Neural crest cell (in vitro differentiated cells): Measurements from ENCODE around the gene ULK4. TPM values are rescaled to one million over a fixed set of nuclear protein-coding genes. Genes with fewer than 3 reads are reported as not detected.

Experiments used
- DNase-seq: peaks from one replicate; pipeline ENCODE4 v3.0.0; 2021; ENCODE audit warnings: low read depth, mixed read lengths, low spot score
- H3K27ac Mint-ChIP-seq: one replicate; pipeline ENCODE4 v1.8.0; 2021; ENCODE audit warnings: mild to moderate bottlenecking, mixed read lengths; ENCODE audit not compliant: unreplicated experiment
- H3K27me3 Mint-ChIP-seq: 2 replicates; pipeline ENCODE4 v1.8.0; 2021; ENCODE audit warnings: low read depth, mild to moderate bottlenecking, mixed read lengths
- H3K36me3 Mint-ChIP-seq: 2 replicates; pipeline ENCODE4 v1.8.0; 2021; ENCODE audit warnings: low read depth, mild to moderate bottlenecking, mixed read lengths
- H3K4me1 Mint-ChIP-seq: 2 replicates; pipeline ENCODE4 v1.8.0; 2021; ENCODE audit warnings: mixed read lengths
- H3K4me3 Mint-ChIP-seq: one replicate; pipeline ENCODE4 v1.8.0; 2021; ENCODE audit warnings: mild to moderate bottlenecking, mixed read lengths
- H3K9me3 Mint-ChIP-seq: 2 replicates; pipeline ENCODE4 v1.8.0; 2021; ENCODE audit warnings: mixed read lengths
- total RNA-seq: library from RNA; stranded (reverse); gene quantifications from 2 replicates; pipeline ENCODE4 v1.2.1, GENCODE V29; 2021
- TF ChIP-seq, protein P1 (sequence below): fragments of 200-600 bp; sonication (generic); conservative IDR thresholded peaks from 2 replicates; pipeline ENCODE4 v1.5.0; 2021; ENCODE audit warnings: antibody characterized with exemption, mild to moderate bottlenecking

The ULK4 gene
- total RNA-seq, 1 donor from 2014 or later = 10.2 TPM

DNA sequence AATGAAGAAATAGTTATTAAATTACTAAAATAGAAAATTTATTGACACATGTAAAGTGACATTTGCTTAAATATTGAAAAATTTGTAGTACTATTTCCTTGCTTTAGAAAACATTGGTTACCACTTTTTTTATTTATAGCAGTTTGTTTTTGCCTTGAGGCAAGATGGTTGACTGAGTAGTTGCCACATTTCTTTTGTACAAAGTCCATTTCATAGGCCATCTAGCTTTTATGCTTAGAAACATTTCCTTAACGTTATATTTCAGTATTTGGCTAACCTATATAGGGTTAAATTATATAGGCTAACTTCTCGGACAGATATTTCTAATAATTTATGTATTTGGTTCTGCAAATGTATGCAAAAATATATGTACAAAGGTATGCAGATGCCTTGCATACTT lies 745.5 kb downstream of the ULK4 start:
- Mint-ChIP-seq H3K4me3 (no peak overlapping the region), H3K36me3 (peaks cover 4% of the 10 kb centered on the region), H3K27ac (no peak overlapping the region), H3K4me1 (peaks cover 58% of the 10 kb centered on the region), H3K27me3 (no peaks in the 10 kb centered on the region), H3K9me3 (no peaks in the 10 kb centered on the region)
- TF ChIP-seq, protein P1, sequence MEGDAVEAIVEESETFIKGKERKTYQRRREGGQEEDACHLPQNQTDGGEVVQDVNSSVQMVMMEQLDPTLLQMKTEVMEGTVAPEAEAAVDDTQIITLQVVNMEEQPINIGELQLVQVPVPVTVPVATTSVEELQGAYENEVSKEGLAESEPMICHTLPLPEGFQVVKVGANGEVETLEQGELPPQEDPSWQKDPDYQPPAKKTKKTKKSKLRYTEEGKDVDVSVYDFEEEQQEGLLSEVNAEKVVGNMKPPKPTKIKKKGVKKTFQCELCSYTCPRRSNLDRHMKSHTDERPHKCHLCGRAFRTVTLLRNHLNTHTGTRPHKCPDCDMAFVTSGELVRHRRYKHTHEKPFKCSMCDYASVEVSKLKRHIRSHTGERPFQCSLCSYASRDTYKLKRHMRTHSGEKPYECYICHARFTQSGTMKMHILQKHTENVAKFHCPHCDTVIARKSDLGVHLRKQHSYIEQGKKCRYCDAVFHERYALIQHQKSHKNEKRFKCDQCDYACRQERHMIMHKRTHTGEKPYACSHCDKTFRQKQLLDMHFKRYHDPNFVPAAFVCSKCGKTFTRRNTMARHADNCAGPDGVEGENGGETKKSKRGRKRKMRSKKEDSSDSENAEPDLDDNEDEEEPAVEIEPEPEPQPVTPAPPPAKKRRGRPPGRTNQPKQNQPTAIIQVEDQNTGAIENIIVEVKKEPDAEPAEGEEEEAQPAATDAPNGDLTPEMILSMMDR = no peak
- DNase-seq = no peak

DNA sequence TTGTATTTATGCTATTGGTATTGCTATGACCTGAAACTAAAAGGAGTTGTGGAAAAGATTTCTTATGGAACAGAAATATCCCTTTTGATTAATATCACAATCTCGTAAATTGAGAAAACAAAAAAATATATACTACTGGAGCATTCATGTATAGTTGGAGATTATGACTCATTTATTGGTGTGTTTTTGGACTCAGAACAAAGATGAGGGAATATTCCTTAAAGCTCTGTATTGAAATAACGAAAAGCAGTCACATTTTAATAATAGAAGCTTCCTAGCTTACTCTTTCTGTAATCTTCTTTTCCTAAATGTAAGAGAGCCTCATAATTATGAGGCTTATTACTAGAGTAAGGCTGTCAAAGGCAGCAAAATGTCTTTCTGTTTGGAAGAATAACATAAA lies 748.3 kb downstream of the ULK4 start:
- DNase-seq = no peak
- no peak overlapping the region for H3K27ac Mint-ChIP-seq

DNA sequence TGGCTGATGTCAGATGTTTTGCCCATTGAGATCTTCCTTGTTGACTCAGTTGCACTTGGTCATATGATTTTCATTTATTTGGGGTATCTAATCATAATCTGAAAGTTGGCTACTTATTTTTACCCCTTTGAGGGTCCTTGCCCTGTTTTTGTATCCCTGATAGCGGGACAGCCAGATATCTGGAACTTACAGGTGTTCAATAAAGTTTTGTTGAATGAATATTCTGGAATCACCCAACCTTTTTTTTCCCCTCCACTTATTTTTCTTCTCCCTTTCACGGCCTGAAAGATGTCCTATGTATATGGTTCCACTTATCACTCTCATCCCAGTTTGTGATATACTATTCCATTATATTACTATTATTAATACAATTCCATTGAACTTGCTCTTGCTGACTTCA lies 749.8 kb downstream of the ULK4 start:
- Mint-ChIP-seq H3K36me3 (peaks cover 18% of the 10 kb centered on the region), H3K4me1 (peaks cover 68% of the 10 kb centered on the region), H3K27me3 (no peaks in the 10 kb centered on the region), H3K27ac (no peak overlapping the region), H3K4me3 (no peak overlapping the region), H3K9me3 (peaks cover 4% of the 10 kb centered on the region)
- DNase-seq = no peak
- TF ChIP-seq, protein P1 = no peak

More for the DNA sequence above, 748.3 kb downstream of the ULK4 start:
- Mint-ChIP-seq H3K4me1 (peaks cover 55% of the 10 kb centered on the region), H3K27me3 (no peaks in the 10 kb centered on the region), H3K4me3 (no peak overlapping the region), H3K9me3 (peaks cover 4% of the 10 kb centered on the region), H3K36me3 (peaks cover 16% of the 10 kb centered on the region)
- TF ChIP-seq, protein P1 = no peak

DNA sequence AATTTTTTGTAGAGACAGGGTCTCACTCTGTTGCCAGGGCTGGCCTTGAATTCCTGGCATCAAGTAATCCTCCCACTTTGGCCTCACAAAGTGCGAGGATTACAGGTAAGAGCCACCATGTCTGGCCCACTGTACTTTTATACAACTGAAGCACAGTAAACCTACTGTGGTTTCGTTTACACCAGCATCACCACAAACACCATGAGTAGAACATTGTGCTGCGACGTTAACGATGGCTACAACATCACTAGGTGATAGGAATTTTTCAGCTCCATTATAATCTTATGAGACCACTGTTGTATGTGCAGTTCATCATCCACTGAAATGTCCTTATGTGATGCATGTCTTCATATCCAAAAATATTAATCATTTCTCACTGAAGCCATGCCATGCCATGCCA lies 750.9 kb downstream of the ULK4 start:
- Mint-ChIP-seq H3K27me3 (no peaks in the 10 kb centered on the region), H3K9me3 (peaks cover 4% of the 10 kb centered on the region), H3K36me3 (peaks cover 18% of the 10 kb centered on the region), H3K4me1 (peaks cover 71% of the 10 kb centered on the region), H3K27ac (no peak overlapping the region), H3K4me3 (no peak overlapping the region)
- no peak for DNase-seq
- TF ChIP-seq, protein P1 = no peak

DNA sequence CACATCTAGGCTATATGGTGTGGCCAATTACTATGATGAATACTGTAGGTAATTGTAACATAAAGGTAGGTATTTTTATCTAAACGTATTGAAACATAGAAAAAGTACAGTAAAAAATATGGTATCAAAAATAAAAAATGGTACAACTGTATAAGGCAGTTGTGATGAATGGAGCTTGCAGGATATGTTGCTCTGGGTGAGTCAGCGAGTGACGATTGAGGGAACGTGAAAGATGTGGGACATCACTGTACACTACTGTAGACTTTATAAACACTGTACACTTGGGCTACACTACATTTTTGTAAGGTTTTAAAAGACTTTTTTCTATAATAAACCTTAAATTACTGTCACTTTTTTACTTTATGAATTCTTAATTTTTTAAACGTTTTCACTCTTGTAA lies 752.3 kb downstream of the ULK4 start:
- no peak overlapping the region for H3K27ac Mint-ChIP-seq
- H3K4me3 Mint-ChIP-seq = no peak overlapping the region
- TF ChIP-seq, protein P1 = no peak
- peaks cover 18% of the 10 kb centered on the region for H3K36me3 Mint-ChIP-seq
- DNase-seq = no peak
- peaks cover 70% of the 10 kb centered on the region for H3K4me1 Mint-ChIP-seq
- peaks cover 4% of the 10 kb centered on the region for H3K9me3 Mint-ChIP-seq
- H3K27me3 Mint-ChIP-seq = no peaks in the 10 kb centered on the region
